Osteoblast (primary cell): ENCODE data around the gene SMYD2. TPM values are rescaled to one million over a fixed set of nuclear protein-coding genes. Genes with fewer than 3 reads are reported as not detected.

ENCODE experiments used
- DNase-seq: peaks from one replicate; pipeline ENCODE4 v3.0.0; 2011; ENCODE audit warnings: low spot score, mixed read lengths; ENCODE audit not compliant: insufficient read length; ENCODE audit errors: missing footprints
- H2AFZ ChIP-seq: 2 replicates; pipeline ENCODE4 v1.6.0; 2011; ENCODE audit warnings: mild to moderate bottlenecking, low read length
- H3K27ac ChIP-seq: 2 replicates; pipeline ENCODE4 v1.5.1; 2011; ENCODE audit warnings: mild to moderate bottlenecking, low read depth, low read length, moderate library complexity
- H3K27me3 ChIP-seq: 2 replicates; pipeline ENCODE4 v1.6.0; 2012; ENCODE audit warnings: mild to moderate bottlenecking, control low read depth, inconsistent platforms, low read length, moderate library complexity; ENCODE audit not compliant: insufficient read depth
- H3K36me3 ChIP-seq: 2 replicates; pipeline ENCODE4 v1.5.1; 2011; ENCODE audit warnings: mild to moderate bottlenecking, low read length, control low read depth, moderate library complexity; ENCODE audit not compliant: insufficient read depth
- H3K4me1 ChIP-seq: 2 replicates; pipeline ENCODE4 v1.5.1; 2011; ENCODE audit warnings: mild to moderate bottlenecking, low read length, control low read depth, moderate library complexity; ENCODE audit not compliant: insufficient read depth
- H3K4me2 ChIP-seq: 2 replicates; pipeline ENCODE4 v1.6.0; 2011; ENCODE audit warnings: mild to moderate bottlenecking, low read length; ENCODE audit not compliant: insufficient read depth
- H3K4me3 ChIP-seq: fragments of 200-600 bp; sonication (generic); 3 replicates; pipeline ENCODE4 v1.5.1; 2012; ENCODE audit warnings: mild to moderate bottlenecking, low read length, inconsistent platforms; ENCODE audit not compliant: insufficient read depth
- H3K79me2 ChIP-seq: 2 replicates; pipeline ENCODE4 v1.6.0; 2012; ENCODE audit warnings: mild to moderate bottlenecking, low read length, control low read depth, inconsistent platforms; ENCODE audit not compliant: insufficient read depth
- H3K9me3 ChIP-seq: 2 replicates; pipeline ENCODE4 v1.5.1; 2011; ENCODE audit warnings: low read depth, low read length, control low read depth
- H4K20me1 ChIP-seq: 2 replicates; pipeline ENCODE4 v1.6.0; 2012; ENCODE audit warnings: mild to moderate bottlenecking, low read length, control low read depth; ENCODE audit not compliant: insufficient read depth
- CTCF ChIP-seq: IDR thresholded peaks from 2 replicates; pipeline ENCODE4 v1.5.1; 2011; ENCODE audit warnings: mild to moderate bottlenecking, low read depth, low read length, moderate library complexity; ENCODE audit errors: extremely low read depth
- total RNA-seq: library from RNA; depleted of rRNA; stranded (reverse); fragments of >200 nt; gene quantifications from 2 replicates; pipeline ENCODE4 v1.2.3, GENCODE V29; 2012

The SMYD2 gene
- total RNA-seq, 1 donor = 39.4 TPM

- Histone ChIP-seq H3K36me3 (no peaks in the 10 kb centered on the region), H2AFZ (no peak overlapping the region), H4K20me1 (peaks cover 7% of the 10 kb centered on the region), H3K79me2 (peaks cover 22% of the 10 kb centered on the region), H3K27ac (no peak overlapping the region), H3K9me3 (no peaks in the 10 kb centered on the region), H3K4me2 (no peak overlapping the region), H3K4me3 (no peak overlapping the region), H3K4me1 (no peaks in the 10 kb centered on the region), H3K27me3 (no peaks in the 10 kb centered on the region)
- no peak for DNase-seq
- TF ChIP-seq CTCF = no peak
Measured at GRCh38 chr1:214287884-214288283, 6.9 kb downstream of the SMYD2 start.

GRCh38 chr1:214289574-214290272, 8.8 kb downstream of the SMYD2 start:
- Histone ChIP-seq H3K79me2 (peaks cover 20% of the 10 kb centered on the region), H3K36me3 (no peaks in the 10 kb centered on the region), H3K4me2 (no peak overlapping the region), H3K27ac (no peak overlapping the region), H3K4me1 (no peaks in the 10 kb centered on the region), H4K20me1 (peaks cover 2% of the 10 kb centered on the region), H3K27me3 (no peaks in the 10 kb centered on the region), H3K9me3 (no peaks in the 10 kb centered on the region), H3K4me3 (no peak overlapping the region), H2AFZ (no peak overlapping the region)
- no peak for DNase-seq
- no peak for TF ChIP-seq CTCF

- Histone ChIP-seq H4K20me1 (peaks cover 2% of the 10 kb centered on the region), H3K4me1 (no peaks in the 10 kb centered on the region), H2AFZ (no peak overlapping the region), H3K27me3 (no peaks in the 10 kb centered on the region), H3K4me3 (no peak overlapping the region), H3K4me2 (no peak overlapping the region), H3K9me3 (no peaks in the 10 kb centered on the region), H3K36me3 (no peaks in the 10 kb centered on the region), H3K79me2 (peaks cover 14% of the 10 kb centered on the region), H3K27ac (no peak overlapping the region)
- no peak for DNase-seq
- TF ChIP-seq CTCF = no peak
Measured at GRCh38 chr1:214290424-214291037, 9.6 kb downstream of the SMYD2 start.

- Histone ChIP-seq H3K27ac (no peak overlapping the region), H3K4me1 (peaks cover 13% of the 10 kb centered on the region), H2AFZ (no peak overlapping the region), H3K4me3 (no peak overlapping the region), H3K4me2 (no peak overlapping the region), H3K27me3 (no peaks in the 10 kb centered on the region), H4K20me1 (peaks cover 8% of the 10 kb centered on the region), H3K9me3 (no peaks in the 10 kb centered on the region), H3K79me2 (peaks cover 5% of the 10 kb centered on the region), H3K36me3 (no peaks in the 10 kb centered on the region)
- no peak for TF ChIP-seq CTCF
- DNase-seq = no peak
Measured at GRCh38 chr1:214292322-214292721, 11.4 kb downstream of the SMYD2 start.
